HG03108 (cell line): ENCODE measurements around the gene DCP2.
"Not testable (repeated sequence)": the region's sequence is repeated elsewhere in the genome, so short reads cannot be mapped to it uniquely, and the experiment has no call there.

ENCODE experiments used
- ATAC-seq: cut with Tn5 transposase; IDR thresholded peaks from one replicate; pipeline ENCODE4 v1.9.1; 2021; ENCODE audit warnings: moderate library complexity; ENCODE audit not compliant: unreplicated experiment

Gene DCP2

DNA sequence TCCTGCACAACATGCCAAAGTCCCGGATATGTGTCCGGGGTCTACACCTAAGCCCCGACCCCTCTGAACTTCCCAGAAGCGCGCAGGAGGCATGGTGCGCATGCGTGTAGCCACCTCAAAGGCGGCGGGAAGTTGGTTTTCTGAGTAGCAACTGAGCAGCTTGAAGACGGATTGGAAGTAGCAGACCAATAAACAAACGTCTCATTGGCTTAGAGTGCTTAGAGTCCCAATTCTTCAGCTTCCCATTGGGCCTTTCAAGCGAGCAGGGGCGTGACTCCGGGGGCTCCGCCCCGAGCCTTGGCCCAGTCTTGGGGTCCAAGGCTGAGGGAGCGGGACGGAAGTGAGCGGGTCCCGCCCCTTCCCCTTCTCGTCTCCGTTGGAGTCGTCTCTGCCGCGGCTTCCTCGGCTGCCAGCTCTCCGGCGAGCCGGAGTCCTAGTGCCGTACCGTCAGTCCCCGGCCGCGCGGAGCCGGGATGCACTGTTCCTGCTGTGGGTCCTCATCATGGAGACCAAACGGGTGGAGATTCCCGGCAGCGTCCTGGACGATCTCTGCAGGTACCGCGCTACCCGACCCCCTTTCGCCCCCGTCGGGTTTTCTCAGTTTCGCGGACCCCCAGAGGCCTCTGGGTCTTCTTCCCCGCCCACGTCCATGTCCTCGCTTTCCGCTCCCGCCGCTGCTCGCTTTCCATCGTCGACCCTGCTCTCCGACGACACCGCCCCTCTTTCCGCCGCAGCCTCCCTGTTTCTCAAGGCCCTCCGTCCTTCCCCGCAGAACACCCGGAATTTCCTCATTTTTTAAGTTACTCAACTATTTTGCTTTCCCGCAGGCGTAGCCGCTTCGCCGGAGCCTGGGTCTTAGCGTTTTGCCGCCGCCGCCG is at the start of gene DCP2:
Gene DCP2, plus strand, starts transcription at position 367 of the 878 bp plus-strand sequence. Its CDS starts 136 bp downstream, at position 503.
- peak; percentile 98 for ATAC-seq

DNA sequence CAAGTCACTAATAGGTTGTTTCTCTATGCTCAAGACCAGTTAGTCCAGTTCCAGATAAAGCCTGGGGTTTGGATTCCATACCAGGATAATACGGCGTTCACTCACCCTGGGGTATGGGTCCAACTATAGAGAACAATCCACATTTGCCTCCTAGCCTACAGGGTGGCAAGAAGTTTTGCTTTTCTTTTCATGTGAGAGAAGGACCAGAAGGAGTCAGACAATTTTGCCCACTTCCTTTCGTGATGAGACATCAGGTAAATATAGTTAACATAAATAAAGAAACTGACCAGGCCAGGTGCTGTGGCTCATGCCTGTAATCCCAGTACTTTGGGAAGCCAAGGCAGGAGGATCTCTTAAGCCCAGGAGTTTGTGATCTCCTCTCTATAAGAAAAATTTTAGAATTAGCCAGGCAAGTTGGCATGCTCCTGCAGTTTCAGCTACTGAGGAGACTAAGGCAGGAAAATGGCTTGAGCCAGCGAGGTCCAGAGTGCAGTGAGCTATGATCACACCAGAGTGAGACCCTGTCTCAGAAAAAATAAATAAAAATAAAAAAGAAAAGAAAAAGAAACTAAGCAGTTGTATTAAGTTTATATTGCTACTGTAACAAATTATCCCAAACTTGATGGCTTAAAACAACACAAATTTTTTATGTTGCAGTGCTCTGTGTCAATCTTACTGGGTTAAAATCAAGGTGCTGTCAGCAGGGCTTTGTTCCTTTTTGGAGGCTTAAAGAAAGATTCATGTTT is 47.1 kb upstream of the DCP2 start:
- ATAC-seq, result peak; percentile 76

DNA sequence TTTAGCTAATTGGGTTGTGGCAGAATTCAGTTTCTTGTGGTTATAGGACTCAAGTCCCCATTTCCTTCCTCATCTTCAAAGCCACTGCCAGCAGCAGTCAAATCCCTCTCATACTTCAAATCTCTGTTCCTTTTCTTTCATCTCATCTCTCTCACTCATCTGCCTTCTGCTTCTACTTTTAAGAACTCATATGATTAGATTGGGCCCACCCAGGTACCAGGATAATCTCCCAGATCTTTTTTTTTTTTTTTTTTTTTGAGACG is 46.6 kb upstream of the DCP2 start:
- ATAC-seq, result peak; percentile 57

DNA sequence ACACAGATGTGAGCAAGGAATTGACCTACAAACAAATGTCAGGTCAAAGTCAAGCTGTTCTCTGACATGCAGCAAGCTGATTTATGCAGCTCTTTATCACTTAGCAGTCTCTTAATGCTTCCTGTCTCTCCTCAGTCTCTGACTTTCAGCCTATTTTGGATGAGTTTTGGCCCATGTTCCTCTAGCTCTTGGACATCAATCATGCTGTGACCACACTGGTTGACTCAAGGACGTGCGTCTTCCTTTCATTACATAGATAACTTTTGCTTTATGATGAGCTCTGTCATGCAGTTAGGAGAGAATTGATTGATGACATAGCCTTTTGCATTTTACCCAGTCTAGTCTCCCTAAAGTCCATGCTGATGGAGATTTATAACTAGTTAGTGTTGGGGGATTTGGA is 45.1 kb upstream of the DCP2 start:
- ATAC-seq, result no peak

DNA sequence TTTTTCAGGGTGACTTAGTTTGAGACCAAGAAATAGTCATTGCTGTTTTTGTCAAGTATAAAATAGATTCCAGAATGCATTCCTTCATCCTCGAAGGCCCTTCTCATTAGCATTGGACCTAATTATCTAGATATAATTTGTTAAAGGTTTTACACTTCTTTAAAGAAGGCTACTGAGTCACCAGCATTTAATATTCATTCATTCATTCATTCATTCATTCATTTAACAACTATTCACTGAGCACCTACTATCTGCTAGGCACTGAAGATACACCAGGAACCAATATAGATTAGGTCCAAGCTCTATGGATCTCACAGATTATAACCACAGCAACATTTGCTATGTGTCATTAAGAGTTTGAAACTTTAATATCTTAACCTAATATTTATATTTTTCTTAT is 43.5 kb upstream of the DCP2 start:
- ATAC-seq, result no peak

DNA sequence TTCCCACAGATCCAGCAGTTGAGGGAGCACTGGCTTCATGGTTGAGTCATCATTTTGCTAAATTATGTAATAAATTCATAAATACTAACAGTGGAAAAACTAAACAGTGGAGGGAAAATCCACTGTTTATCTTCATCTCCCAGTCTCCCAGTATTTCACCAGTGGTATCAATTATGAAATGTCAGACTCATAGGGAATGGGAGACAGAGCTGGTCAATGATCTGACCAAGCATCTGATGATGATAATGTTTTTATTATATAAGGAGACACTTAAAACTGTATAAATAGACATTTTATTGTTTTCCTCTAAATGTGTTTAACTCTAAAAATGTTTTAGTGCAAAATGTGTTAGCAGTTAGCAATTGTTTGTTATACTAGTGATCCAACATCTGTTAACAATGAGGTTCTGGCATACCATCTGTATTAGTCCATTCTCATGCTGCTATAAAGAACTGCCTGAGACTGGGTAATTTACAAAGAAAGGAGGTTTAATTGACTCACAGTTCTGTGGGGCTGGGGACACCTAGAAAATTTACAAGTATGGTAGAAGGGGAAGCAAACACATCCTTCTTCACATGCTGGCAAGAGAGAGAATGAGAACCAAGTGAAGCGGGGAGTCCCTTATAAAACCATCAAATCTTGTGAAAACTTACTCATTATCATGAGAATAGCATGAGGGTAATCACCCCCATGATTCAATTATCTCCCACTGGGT is 42.8 kb upstream of the DCP2 start:
- ATAC-seq, result no peak

DNA sequence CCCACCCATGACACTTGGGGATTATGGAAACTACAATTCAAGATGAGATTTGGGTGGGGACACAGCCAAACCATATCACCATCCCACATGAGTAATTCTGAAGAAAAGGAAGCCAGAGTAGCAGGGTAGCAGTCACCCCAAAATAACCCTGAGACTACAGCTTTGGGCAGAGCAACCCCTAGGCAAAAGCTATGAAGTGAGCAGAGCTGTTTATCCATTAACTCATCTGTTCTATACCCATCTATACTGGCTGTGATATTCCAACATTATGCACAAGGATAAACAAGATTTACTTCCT is 42.3 kb upstream of the DCP2 start:
- no peak for ATAC-seq

DNA sequence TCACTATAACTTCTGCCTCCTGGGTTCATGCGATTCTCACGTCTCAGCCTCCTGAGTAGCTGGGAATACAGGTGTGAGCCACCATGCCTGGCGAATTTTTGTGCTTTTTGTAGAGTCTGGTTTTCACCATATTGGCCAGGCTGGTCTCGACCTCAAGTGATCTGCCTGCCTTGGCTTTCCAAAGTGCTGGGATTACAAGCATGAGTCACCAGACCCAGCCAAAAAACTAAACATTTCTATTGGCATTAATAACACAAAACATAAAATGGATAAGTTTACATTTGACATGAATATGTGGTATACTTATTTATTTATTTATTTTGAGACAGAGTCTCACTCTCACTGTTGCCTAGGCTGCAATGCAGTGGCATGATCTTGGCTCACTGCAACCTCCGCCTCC is 40.9 kb upstream of the DCP2 start:
- ATAC-seq, result no peak

DNA sequence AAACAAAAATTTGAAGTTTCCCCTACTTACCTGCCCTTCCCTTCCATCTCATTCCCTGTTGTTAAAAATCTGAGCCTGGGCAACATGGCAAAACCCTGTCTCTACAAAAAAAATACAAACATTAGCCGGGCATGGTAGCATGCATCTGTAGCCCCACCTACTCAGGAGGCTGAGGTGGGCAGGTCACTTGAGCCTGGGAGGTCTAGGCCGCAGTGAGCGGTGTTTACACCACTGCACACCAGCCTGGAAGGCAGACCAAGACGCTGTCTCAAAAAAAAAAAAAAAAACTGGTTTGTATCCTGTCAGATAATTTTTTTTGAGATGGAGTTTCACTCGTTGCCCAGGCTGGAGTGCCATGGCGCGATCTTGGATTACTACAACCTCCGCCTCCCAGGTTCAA is 38.3 kb upstream of the DCP2 start:
- no peak for ATAC-seq

DNA sequence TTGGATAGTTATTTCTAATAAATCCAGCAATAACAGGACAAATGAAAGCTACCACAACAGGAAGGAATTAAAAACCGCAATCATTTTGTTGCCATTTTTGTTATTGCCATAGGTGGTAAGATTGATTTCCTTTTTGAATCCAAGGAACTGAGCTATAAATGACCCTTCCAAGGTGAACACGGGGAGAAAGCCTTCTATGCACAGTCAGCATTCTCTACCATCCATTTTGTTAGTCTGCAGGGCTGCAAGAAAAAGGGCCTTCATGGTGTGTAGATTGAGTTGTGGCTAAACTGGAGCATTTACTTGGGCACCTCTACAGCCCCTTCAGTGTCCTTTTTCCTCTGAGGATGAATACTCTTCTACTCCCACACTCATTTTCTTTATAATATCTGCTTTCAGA is 35.9 kb upstream of the DCP2 start:
- no peak for ATAC-seq

DNA sequence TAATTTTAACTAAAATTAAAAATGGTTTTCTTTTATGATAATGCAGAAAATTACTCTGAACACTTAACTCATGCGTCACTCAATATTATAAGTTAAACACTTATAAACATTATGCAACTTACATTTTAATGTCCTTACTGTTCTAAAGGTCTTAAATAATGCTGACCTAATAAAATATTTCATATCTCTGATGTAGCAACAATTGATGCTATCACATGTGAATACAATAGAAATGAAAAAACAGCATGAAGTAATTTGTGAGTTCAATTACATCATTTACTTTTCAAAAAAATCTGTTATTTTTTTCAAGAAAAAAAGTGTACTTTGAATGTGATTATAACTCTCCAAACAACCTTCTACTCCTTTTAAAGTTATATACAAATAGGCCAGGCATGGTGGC is 28.1 kb upstream of the DCP2 start:
- ATAC-seq, result no peak

DNA sequence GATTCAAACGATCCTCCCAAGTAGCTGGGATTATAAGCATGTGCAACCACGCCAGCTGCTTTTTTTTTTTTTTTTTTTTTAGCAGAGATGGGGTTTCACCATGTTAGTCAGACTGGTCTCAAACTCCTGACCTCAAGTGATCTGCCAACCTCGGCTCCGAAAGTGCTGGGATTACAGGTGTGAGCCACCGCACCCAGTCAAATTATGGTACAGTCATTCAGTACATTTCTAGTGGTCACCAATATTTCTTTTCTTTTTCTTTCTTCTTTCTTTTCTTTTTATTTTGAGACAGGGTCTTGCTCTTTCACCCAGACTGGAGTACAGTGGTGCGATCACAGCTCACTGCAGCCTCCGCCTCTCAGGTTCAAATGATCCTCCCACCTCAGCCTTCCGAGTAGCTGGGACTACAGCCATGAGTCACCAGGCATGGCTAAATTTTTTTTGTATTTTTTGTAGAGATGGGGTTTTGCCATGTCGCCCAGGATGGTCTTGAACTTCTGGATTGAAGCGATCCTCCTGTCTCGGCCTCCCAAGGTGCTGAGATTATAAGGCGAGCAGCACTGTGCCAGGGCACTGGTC is 25.4 kb upstream of the DCP2 start:
- ATAC-seq, result peak; percentile 85

DNA sequence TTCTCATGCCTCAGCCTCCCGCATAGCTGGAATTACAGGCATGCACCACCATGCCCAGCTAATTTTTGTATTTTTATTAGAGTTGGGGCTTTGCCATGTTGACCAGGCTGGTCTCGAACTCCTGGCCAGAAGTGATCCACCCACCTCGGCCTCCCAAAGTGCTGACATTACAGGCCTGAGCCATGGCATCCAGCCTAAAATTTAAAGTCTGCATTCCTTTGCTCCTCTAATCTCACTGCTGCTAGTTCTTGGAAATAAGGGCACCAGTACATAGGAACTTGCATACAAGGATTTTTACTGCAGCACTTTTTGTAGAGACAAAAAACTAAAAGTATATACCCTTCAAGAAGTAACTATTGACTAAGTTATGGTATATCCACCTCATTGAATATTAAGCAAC is 20.0 kb upstream of the DCP2 start:
- no peak for ATAC-seq

DNA sequence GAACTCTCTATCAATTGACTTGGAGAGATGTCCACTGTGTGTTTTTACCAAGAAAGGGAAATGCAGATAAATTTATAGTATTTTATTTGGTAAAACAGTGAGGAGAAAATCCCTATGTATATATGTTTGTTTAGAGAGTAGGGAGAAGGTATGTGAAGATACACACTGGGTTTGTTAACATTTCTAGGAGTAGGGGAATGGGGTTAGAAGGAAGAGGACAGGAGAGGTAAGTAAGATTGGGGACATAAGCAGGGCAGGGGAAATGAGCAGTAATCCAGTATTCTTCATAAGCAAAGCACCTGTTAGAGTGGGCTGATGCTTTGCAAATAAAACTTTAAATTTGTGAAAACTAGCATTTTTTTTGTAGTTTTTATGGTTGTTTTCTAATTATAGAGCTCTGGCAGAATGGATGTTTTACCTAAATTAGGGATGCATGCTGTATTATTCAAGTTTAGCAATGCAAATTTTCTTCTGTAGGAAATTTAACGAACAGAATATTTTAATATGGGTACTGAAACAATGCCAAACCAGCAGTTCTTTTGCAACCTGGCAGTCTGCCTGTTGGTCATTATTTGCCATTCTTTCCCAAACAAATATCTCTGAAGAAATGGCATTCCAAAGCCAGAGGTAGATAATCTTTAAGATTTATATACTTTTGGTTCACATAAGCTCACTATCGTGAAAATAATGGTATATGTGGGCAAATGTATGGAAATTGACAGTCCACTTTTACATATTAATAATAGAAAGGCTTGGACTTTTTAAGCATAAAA is 19.4 kb upstream of the DCP2 start:
- no peak for ATAC-seq

DNA sequence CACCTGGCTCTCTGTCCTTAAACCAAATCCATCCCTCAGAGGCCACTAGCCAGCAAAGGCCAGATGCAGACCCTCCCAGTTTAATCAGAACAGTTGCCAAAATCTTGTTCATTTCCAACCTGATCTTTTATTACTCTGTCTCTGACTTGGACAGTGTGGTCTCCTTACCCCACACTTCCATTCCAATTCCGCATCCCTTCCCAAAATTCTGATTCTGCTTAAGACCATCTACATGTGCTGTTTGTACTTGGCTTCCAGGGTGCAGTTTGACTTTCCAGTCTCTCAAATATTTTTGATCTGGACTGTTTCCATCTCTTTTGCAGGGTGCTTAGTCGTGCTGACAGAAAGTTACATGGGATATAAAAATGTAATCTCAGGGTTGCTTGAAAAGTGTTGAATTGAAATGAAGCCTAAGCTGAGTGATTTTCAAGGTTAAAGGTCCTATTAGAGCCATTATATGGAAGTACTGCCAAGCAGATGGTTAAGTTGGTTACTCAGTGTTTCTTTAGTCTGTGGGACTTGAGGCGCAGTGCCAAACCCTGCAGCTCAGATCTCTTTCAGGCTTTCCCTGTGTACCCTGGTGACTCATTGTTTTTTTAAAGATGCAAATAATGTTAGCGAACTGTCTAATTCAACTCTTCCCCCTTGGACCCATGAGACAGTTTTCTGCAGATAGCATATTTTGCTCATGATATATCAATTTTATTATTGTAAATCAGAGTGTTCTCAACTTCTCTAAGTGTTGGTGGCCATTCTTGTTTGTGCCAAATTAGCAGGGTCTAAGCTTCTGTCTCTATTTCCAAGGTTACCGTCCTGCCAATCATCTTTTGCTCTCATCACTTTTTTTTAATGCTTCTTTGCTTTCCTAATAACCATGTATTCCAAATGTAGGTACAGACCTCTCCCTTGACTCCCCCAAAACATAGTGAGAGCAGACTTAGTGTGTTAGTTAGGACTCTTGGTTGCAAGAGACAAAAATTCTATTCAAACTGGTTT is 18.2 kb upstream of the DCP2 start:
- peak; percentile 95 for ATAC-seq

DNA sequence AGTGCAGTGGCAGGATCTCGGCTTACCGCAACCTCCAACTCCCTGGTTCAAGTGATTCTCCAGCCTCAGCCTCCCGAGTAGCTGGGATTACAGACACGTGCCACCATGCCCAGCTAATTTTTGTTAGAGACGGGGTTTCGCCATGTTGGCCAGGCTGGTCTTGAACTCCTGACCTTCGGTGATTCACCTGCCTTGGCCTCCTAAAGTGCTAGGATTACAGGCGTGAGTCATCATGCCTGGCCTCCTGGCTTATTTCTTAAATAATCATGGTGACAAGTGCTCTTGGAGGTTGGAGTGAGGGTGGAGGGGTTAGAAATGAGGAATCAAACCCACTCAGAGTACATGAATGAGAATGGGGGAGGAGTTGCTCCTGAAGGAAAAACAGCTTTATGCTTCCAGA is 16.7 kb upstream of the DCP2 start:
- ATAC-seq, result not testable (repeated sequence)

DNA sequence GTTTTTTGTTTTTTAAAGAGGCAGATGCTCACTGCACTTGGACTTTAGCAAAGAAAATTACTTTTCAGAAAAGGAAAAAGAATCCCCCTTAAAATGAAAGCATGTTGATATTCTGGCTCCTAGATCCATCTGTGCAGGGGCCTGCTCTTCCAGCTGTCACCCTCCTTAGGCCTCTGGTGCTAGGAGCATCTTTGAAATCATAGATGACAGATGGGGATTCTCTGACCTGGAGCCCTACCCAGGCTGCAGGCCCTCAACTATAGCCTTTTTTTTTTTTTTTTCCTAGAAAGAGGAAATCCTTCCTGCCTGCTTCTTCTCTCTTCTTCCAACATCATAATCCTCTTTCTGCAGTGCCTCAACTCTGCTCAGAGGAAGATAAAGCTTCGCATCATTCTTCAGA is 16.3 kb upstream of the DCP2 start:
- no peak for ATAC-seq

DNA sequence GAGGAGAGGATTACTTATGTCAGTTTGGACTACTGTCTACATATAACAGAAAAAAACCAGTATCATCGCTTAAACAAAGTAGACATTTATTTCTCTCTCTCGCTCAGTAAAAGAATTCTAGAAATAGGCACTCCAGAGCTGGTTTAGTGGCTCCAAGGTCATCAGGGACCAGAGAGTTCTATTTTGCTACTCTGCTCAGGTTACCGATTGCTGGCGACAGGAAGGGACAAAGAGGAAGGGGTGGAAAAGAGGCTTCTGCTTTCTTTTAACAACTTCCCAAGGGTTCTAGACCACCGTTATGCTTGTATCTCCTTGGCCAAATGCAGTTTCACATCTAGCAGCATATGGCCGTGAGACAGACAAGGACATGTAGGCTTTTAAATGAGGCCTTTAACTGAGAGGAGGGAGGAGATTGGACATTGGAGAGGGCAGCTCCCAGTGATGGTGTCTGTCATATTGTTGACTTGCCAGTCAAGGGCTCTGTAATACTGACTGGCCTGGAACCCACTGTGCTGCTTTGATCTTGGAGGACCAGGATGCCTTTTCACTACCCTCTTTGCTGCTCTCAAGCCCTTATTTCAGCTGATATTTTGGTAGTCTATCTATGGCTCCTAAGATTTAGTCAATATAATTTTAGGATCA is 15.6 kb upstream of the DCP2 start:
- no peak for ATAC-seq

DNA sequence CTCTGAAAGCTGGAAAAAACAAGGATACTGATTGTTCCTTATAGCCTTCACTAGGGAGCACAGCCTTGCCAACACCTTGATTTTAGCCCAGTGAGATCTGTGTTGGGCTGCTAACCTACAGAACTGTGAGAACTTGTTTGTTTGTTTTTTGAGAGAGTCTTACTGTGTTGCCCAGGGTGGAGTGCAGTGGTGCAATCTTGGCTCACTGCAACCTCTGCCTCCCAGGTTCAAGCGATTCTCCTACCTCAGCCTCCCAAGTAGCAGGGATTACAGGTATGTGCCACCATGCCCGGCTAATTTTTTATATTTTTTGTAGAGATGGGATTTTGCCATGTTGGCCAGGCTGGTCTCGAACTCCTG is 13.2 kb upstream of the DCP2 start:
- ATAC-seq, result not testable (repeated sequence)
